ENCODE results near the gene GJA4.

GRCh38 chr1:34829250-34829649, 36.5 kb downstream of the GJA4 start:
- TF ChIP-seq POLR2A (IDR thresholded peaks at IDR 0.05) (no peak), CTCF (IDR thresholded peaks at IDR 0.05) (no peak)

All from esophagus squamous epithelium (tissue), 4 donors.